Measurements from ENCODE around the gene SETD1A. TPM values are rescaled to one million over a fixed set of nuclear protein-coding genes. Genes with fewer than 3 reads are reported as not detected.

Gene SETD1A
- total and polyA plus RNA-seq, 9 of the 15 experiments (the other 6 are each of a cell fraction or from before 2014, with no cell fraction given): 0.08 to 36.0 (median 4.2) TPM

DNA sequence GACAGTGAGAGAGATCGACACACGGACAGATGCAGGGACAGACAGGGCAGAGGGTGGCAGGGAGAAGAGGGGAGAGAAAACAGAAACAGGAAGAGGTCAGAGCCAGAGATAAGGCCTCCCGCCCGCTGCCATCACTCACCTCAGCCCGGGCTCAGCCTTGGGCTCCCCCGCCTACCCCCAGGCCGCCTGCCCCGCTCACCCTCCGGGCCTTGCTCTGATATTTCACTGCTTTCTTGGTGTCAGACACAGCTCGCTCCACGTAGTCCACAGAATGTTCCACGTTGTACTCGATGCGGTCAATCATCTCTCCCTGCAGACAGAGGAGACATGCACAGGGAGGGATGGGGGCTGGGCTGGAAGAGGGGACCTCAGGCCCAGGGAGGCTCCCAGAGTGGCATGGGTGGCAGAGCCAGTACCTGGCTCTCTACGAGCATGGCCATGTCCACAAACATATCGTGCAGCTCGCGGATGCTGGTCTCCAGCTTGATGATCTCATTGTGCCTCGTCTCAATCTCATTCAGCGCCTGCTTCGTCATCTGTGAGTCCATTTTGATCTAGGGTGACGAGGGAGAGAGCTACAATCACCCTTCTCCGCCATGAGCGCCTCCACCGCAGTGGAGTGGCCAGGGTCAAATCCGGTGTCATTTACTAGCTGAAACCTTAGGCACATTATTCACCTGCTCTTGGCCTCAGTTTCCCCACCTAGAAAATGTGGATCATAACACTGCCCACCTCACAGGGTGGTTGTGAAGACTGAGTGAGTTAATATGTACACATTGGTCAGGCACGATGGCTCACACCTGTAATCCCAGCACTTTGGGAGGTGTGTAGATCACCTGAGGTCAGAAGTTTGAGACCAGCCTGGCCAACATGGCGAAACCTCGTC is 35.6 kb downstream of the SETD1A start (continued):
- TF ChIP-seq PCBP1 (IDR thresholded peaks at IDR 0.05; ENCODE audit: low read depth, low read length, poor library complexity, severe bottlenecking): no peak
- TF ChIP-seq MTA2 (IDR thresholded peaks at IDR 0.05; ENCODE audit: low read depth): no peak
- TF ChIP-seq, protein P1, sequence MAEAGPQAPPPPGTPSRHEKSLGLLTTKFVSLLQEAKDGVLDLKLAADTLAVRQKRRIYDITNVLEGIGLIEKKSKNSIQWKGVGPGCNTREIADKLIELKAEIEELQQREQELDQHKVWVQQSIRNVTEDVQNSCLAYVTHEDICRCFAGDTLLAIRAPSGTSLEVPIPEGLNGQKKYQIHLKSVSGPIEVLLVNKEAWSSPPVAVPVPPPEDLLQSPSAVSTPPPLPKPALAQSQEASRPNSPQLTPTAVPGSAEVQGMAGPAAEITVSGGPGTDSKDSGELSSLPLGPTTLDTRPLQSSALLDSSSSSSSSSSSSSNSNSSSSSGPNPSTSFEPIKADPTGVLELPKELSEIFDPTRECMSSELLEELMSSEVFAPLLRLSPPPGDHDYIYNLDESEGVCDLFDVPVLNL (CRISPR knock-in tag; IDR thresholded peaks at IDR 0.05; ENCODE audit: low read depth): no peak
- TF ChIP-seq, protein P2, sequence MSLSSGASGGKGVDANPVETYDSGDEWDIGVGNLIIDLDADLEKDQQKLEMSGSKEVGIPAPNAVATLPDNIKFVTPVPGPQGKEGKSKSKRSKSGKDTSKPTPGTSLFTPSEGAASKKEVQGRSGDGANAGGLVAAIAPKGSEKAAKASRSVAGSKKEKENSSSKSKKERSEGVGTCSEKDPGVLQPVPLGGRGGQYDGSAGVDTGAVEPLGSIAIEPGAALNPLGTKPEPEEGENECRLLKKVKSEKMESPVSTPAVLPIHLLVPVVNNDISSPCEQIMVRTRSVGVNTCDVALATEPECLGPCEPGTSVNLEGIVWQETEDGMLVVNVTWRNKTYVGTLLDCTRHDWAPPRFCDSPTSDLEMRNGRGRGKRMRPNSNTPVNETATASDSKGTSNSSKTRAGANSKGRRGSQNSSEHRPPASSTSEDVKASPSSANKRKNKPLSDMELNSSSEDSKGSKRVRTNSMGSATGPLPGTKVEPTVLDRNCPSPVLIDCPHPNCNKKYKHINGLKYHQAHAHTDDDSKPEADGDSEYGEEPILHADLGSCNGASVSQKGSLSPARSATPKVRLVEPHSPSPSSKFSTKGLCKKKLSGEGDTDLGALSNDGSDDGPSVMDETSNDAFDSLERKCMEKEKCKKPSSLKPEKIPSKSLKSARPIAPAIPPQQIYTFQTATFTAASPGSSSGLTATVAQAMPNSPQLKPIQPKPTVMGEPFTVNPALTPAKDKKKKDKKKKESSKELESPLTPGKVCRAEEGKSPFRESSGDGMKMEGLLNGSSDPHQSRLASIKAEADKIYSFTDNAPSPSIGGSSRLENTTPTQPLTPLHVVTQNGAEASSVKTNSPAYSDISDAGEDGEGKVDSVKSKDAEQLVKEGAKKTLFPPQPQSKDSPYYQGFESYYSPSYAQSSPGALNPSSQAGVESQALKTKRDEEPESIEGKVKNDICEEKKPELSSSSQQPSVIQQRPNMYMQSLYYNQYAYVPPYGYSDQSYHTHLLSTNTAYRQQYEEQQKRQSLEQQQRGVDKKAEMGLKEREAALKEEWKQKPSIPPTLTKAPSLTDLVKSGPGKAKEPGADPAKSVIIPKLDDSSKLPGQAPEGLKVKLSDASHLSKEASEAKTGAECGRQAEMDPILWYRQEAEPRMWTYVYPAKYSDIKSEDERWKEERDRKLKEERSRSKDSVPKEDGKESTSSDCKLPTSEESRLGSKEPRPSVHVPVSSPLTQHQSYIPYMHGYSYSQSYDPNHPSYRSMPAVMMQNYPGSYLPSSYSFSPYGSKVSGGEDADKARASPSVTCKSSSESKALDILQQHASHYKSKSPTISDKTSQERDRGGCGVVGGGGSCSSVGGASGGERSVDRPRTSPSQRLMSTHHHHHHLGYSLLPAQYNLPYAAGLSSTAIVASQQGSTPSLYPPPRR (CRISPR knock-in tag; IDR thresholded peaks at IDR 0.05; ENCODE audit: borderline replicate concordance): no peak
- TF ChIP-seq ZNF436 (CRISPR knock-in tag; IDR thresholded peaks at IDR 0.05): no peak
- TF ChIP-seq POLR2AphosphoS2 (IDR thresholded peaks at IDR 0.05; ENCODE audit: low read length): no peak
- no peak for TF ChIP-seq CCAR2 (IDR thresholded peaks at IDR 0.05; ENCODE audit: low read depth, low read length)
- TF ChIP-seq MEF2A (IDR thresholded peaks at IDR 0.05; ENCODE audit: control insufficient read depth, low read depth, low read length): no peak
- TF ChIP-seq CREM (IDR thresholded peaks at IDR 0.05; ENCODE audit: low read depth): peak; percentile 72
- TF ChIP-seq, protein P3, sequence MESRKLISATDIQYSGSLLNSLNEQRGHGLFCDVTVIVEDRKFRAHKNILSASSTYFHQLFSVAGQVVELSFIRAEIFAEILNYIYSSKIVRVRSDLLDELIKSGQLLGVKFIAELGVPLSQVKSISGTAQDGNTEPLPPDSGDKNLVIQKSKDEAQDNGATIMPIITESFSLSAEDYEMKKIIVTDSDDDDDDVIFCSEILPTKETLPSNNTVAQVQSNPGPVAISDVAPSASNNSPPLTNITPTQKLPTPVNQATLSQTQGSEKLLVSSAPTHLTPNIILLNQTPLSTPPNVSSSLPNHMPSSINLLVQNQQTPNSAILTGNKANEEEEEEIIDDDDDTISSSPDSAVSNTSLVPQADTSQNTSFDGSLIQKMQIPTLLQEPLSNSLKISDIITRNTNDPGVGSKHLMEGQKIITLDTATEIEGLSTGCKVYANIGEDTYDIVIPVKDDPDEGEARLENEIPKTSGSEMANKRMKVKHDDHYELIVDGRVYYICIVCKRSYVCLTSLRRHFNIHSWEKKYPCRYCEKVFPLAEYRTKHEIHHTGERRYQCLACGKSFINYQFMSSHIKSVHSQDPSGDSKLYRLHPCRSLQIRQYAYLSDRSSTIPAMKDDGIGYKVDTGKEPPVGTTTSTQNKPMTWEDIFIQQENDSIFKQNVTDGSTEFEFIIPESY (CRISPR knock-in tag; IDR thresholded peaks at IDR 0.05): peak; percentile 91
- no peak for TF ChIP-seq TRIM24 (IDR thresholded peaks at IDR 0.05)
- TF ChIP-seq, protein P4, sequence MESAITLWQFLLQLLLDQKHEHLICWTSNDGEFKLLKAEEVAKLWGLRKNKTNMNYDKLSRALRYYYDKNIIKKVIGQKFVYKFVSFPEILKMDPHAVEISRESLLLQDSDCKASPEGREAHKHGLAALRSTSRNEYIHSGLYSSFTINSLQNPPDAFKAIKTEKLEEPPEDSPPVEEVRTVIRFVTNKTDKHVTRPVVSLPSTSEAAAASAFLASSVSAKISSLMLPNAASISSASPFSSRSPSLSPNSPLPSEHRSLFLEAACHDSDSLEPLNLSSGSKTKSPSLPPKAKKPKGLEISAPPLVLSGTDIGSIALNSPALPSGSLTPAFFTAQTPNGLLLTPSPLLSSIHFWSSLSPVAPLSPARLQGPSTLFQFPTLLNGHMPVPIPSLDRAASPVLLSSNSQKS (CRISPR knock-in tag; IDR thresholded peaks at IDR 0.05): no peak
- no peak for TF ChIP-seq RFX7 (CRISPR knock-in tag; IDR thresholded peaks at IDR 0.05)
- peak; percentile 53; the same call in 1 of the 2 replicates for TF ChIP-seq PTRF (tag; IDR thresholded peaks at IDR 0.05)
- no peak for TF ChIP-seq CHD1 (IDR thresholded peaks at IDR 0.05; ENCODE audit: low read length)
- TF ChIP-seq ZNF586 (CRISPR knock-in tag; conservative IDR thresholded peaks at IDR 0.05): no peak
- TF ChIP-seq HNRNPLL (IDR thresholded peaks at IDR 0.05; ENCODE audit: low read depth, low read length, poor library complexity, severe bottlenecking): no peak
- no peak for TF ChIP-seq SIX5 (IDR thresholded peaks at IDR 0.05; ENCODE audit: borderline replicate concordance in 1 of 2, insufficient read depth in 1 of 2, low read depth in 1 of 2, low read length in 2 of 2)
- no peak for TF ChIP-seq ZNF253 (CRISPR knock-in tag; conservative IDR thresholded peaks at IDR 0.05)
